Activated naive CD4-positive, alpha-beta T cell treated with anti-CD3 and anti-CD28 coated beads, Interleukin-2, amount 10 ng/mL, durations not matched to agents 7 days and 5 days (primary cell): ENCODE measurements around the gene SLAMF1.
"Not testable (repeated sequence)": the region's sequence is repeated elsewhere in the genome, so short reads cannot be mapped to it uniquely, and the experiment has no call there.

Source experiments
- CTCF ChIA-PET: fragments of 350-600 bp; sonication (Branson Sonifier 250); formaldehyde crosslinking; loops from one replicate; lab custom pipeline; 2021; ENCODE audit warnings: antibody characterized with exemption; lab: Charles Lee
- DNase-seq: peaks from one replicate; pipeline ENCODE4 v3.0.0-alpha.2; 2020
- H3K27ac Mint-ChIP-seq: one replicate; pipeline ENCODE4 v1.8.0; 2021; ENCODE audit warnings: mild to moderate bottlenecking, moderate library complexity, mixed read lengths
- H3K27me3 Mint-ChIP-seq: one replicate; pipeline ENCODE4 v1.8.0; 2021; ENCODE audit warnings: mild to moderate bottlenecking, mixed read lengths
- H3K36me3 Mint-ChIP-seq: one replicate; pipeline ENCODE4 v1.8.0; 2021; ENCODE audit warnings: mixed read lengths
- H3K4me1 Mint-ChIP-seq: one replicate; pipeline ENCODE4 v1.8.0; 2021; ENCODE audit warnings: mixed read lengths
- H3K4me3 Mint-ChIP-seq: one replicate; pipeline ENCODE4 v1.8.0; 2021; ENCODE audit warnings: mild to moderate bottlenecking, moderate library complexity, mixed read lengths
- H3K9me3 Mint-ChIP-seq: one replicate; pipeline ENCODE4 v1.8.0; 2021; ENCODE audit warnings: mixed read lengths

Gene SLAMF1

DNA sequence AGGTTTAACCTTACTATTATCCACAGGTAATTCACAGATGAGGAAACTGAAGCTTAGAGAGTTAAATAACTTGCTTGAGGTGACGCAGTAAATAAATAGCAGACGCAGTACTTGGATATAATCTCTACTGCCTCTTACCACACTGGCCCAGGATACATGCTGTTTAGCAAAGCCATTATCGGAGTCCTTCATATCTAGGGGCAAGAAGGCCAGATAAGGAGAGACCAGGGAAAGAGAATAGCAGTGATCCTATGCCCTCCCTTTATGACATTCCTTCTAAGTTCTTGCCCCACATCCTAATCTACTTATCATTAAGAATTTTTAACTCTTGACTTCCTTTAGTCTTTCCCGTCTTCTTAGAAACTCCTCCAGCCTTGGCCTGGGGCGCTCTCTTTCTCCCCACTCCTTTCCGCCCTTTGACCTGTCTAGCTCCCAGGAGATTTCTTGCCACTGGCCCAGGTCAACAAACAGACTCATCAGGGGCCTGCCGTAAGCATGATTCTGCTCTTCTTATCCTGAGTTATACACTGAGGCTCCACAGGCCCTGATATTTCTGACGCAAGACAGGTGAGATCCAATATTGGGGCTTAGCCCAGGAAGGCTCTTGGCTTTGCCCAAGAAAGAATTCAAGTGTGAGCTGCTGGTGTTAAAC is 11.4 kb upstream of the SLAMF1 start:
- no peak overlapping the region for H3K4me3 Mint-ChIP-seq
- H3K27me3 Mint-ChIP-seq, result no peaks in the 10 kb centered on the region
- no peak for DNase-seq
- peak overlapping the region; percentile 68 for H3K27ac Mint-ChIP-seq
- peaks cover 64% of the 10 kb centered on the region for H3K4me1 Mint-ChIP-seq
- CTCF ChIA-PET, result interaction anchor here (1.7 kb wide), 1 partner anchor 17 kb away, joined by 6 read pairs; no protein-coding TSS in a partner anchor
- peaks cover 14% of the 10 kb centered on the region for H3K9me3 Mint-ChIP-seq
- peaks cover 22% of the 10 kb centered on the region for H3K36me3 Mint-ChIP-seq

DNA sequence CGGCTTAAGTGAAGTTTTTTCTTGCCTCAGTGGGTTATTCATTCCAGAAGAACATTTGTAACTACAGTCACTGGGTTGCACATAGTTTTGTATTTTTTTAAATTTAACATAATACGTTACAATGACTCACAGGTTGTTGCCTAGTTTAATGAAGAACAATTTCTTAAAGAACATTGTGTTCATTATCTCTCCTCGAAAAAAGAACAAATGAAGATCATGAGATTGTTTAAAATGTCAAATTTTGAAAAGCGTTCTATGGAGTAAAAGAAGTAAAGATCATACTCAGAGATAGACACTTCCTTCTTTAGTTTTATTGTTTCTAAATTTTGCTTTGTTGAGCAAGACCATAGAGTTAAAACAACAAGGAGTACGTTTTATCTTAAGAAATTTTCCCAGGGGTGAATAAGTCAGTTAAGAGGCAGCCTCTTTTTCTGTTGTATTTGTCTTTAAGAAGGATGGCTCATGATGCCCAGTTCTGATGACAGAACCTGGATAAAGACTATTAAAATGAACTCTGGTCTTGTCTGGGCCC is 10.5 kb upstream of the SLAMF1 start:
- H3K27ac Mint-ChIP-seq, result peak overlapping the region; percentile 68
- CTCF ChIA-PET, result no interaction called here

DNA sequence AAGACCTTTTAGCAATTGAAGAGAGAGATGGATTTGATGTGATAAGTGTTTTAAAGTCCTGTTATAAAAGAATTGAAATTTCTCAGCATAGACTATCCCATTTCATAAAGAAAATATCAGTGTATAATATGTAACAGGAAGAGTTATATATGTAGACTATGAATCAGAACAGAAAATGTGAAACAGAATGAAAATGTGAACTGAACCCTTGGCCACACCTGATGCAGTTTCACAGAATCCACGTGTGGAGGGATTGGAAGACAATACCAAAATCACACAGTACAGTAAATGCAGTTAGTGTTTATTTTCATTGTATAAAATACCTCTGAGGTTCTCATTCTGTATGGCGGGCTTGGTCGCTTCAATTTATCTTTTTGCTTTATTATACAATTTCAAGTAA is 9.9 kb upstream of the SLAMF1 start:
- Mint-ChIP-seq H3K36me3 (peaks cover 21% of the 10 kb centered on the region), H3K27ac (no peak overlapping the region), H3K4me1 (peaks cover 64% of the 10 kb centered on the region), H3K4me3 (no peak overlapping the region), H3K27me3 (no peaks in the 10 kb centered on the region), H3K9me3 (peaks cover 14% of the 10 kb centered on the region)
- DNase-seq, result no peak
- CTCF ChIA-PET, result interaction anchor here (1.2 to 1.9 kb wide), 3 partner anchors 10 to 19 kb away, joined by 4 to 8 read pairs (median 5); partner anchors contain the start of gene SLAMF1

More for the DNA sequence above, 10.5 kb upstream of the SLAMF1 start:
- Mint-ChIP-seq H3K9me3 (peaks cover 14% of the 10 kb centered on the region), H3K27me3 (no peaks in the 10 kb centered on the region), H3K36me3 (peaks cover 22% of the 10 kb centered on the region), H3K4me1 (peaks cover 64% of the 10 kb centered on the region), H3K4me3 (no peak overlapping the region)
- no peak for DNase-seq

DNA sequence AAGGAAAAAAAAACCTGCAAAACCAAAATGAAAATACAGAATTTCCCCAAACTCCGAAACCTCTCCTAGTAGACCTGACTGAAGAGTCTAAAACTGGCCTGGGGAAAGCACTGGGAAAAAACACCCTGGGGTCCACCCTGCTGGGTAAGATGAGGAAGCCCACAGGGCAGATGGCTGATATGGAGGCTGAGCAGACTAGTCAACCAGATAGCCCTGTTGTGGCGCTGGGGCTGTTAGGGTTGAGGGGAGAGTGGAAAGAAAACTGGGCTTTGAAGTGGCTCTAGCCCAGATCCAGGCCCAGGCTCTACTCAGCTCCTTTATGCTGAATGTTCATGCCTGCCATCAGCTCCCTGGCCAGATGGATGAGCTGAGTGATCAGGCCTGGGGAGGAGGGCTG is 6.8 kb upstream of the SLAMF1 start:
- CTCF ChIA-PET, result no interaction called here
- peaks cover 8% of the 10 kb centered on the region for H3K36me3 Mint-ChIP-seq
- peaks cover 74% of the 10 kb centered on the region for H3K4me1 Mint-ChIP-seq
- no peak for DNase-seq
- H3K9me3 Mint-ChIP-seq, result peaks cover 4% of the 10 kb centered on the region
- no peak overlapping the region for H3K4me3 Mint-ChIP-seq
- no peak overlapping the region for H3K27ac Mint-ChIP-seq
- no peaks in the 10 kb centered on the region for H3K27me3 Mint-ChIP-seq

DNA sequence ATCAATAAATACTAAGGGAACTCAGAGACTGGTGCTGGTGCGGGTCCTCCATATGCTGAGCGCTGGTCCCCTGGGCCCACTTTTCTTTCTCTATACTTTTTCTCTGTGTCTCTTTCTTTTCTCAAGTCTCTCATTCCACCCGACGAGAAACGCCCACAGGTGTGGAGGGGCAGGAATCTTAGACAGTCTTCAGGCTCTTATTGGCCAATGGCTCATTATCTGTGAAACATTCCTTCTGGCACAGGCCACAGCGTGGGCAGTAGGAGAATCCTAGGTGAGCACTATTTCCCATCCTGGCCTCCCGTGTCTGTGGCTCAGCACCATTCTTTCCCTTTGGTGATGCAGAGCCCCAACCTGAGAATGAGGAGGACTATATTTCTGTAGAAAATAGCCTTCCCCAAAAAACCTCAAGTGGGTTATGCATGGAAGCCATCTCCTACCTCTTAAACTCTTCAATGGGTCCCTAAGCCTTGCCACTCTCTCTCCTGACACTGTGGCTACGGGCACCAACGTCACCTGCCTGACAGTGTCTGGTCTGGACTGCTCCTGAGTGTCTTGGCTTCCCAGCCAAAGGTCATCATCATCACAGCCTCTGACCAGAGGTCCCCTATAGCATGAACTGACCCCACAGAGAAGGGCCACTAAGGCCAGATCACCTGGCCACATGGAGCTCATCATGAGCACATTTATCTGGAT is 6.2 kb upstream of the SLAMF1 start:
- peaks cover 74% of the 10 kb centered on the region for H3K4me1 Mint-ChIP-seq
- CTCF ChIA-PET, result no interaction called here
- peaks cover 4% of the 10 kb centered on the region for H3K9me3 Mint-ChIP-seq
- peaks cover 9% of the 10 kb centered on the region for H3K36me3 Mint-ChIP-seq
- H3K27ac Mint-ChIP-seq, result peak overlapping the region; percentile 3
- no peak for DNase-seq
- no peak overlapping the region for H3K4me3 Mint-ChIP-seq
- no peaks in the 10 kb centered on the region for H3K27me3 Mint-ChIP-seq

DNA sequence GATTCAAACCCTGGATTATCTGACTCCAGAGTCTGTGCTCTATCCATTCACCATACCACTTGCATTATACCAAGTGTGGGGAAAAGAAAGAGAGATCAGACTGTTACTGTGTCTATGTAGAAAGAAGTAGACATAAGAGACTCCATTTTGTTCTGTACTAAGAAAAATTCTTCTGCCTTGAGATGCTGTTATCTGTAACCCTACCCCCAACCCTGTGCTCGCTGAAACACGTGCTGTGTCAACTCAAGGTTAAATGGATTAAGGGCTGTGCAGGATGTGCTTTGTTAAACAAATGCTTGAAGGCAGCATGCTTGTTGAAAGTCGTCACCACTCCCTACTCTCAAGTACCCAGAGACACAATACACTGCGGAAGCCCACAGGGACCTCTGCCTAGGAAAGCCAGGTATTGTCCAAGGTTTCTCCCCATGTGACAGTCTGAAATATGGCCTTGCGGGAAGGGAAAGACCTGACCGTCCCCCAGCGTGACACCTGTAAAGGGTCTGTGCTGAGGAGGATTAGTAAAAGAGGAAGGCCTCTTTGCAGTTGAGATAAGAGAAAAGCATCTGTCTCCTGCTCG is 5.3 kb upstream of the SLAMF1 start:
- H3K36me3 Mint-ChIP-seq, H3K4me3 Mint-ChIP-seq: not testable (repeated sequence)
- H3K4me1 Mint-ChIP-seq, result peaks cover 72% of the 10 kb centered on the region

DNA sequence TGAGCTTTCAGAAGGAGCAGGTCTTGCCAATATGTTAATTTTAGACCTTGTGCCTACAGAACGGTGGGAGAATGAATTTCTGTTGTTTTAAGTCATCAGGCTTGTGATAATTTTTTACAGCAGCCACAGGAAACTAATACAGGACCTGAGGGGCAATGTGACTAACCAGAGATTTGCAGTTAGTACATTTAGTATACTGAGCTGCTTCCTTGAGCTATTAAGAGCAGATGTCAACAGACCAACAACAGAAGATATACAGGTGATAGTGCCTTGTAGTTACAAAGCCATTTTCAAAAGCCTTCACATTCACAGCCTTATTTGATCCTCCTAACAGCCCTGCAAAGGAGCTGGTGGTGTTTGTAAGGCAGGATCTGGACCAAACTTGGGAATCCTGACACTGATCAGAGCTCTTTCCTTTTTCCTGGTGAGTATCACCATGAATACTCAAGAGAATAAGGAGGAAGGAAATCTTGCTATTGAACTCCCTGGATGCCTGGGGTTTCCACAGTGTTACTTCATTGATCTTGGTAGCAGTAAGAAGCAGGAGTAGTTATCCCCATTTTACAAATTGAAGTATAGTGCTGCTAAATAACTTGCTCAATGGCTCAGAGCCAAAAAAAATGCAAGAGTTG is 4.7 kb upstream of the SLAMF1 start:
- Mint-ChIP-seq H3K4me1 (peaks cover 68% of the 10 kb centered on the region), H3K36me3 (peaks cover 9% of the 10 kb centered on the region), H3K27me3 (no peaks in the 10 kb centered on the region), H3K4me3 (no peak overlapping the region), H3K27ac (peak overlapping the region; percentile 43), H3K9me3 (peaks cover 4% of the 10 kb centered on the region)
- CTCF ChIA-PET, result interaction anchor here (0.9 to 1.4 kb wide), 2 partner anchors 23 to 34 kb away, joined by 3 to 7 read pairs; no protein-coding TSS in a partner anchor
- no peak for DNase-seq

More for the DNA sequence above, 5.3 kb upstream of the SLAMF1 start:
- CTCF ChIA-PET, result interaction anchor here (1.4 kb wide), 1 partner anchor 23 kb away, joined by 7 read pairs; no protein-coding TSS in a partner anchor
- DNase-seq, H3K9me3 Mint-ChIP-seq, H3K27me3 Mint-ChIP-seq: not testable (repeated sequence)
- peak overlapping the region; percentile 50 for H3K27ac Mint-ChIP-seq

DNA sequence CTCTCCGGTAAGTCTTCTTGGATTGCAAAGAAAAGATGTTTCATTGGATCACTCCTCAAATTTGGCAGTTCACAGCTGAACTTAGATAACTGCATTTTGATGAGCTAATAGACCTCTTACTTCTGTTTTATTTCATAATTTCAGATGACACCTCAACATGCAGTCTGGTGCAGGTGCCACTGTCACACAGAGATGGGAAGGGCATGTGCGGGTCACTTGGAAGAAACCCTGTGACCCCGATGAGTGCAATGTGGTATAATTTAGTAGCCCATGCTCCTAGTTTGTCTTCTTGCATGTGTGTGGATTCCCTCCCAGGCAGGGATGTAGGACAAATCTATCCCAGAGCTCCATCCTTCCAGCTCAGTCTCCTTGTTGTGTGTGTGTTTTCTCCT is 481 bp upstream of the SLAMF1 start:
- Mint-ChIP-seq H3K27me3 (no peaks in the 10 kb centered on the region), H3K4me3 (peak overlapping the region; percentile 89), H3K4me1 (peaks cover 68% of the 10 kb centered on the region), H3K9me3 (peaks cover 4% of the 10 kb centered on the region), H3K27ac (peak overlapping the region; percentile 92), H3K36me3 (peaks cover 44% of the 10 kb centered on the region)
- CTCF ChIA-PET, result interaction anchor here (0.8 to 4.2 kb wide), 12 partner anchors 8 to 131 kb away, joined by 3 to 40 read pairs (median 6); no protein-coding TSS in a partner anchor
- no peak for DNase-seq

DNA sequence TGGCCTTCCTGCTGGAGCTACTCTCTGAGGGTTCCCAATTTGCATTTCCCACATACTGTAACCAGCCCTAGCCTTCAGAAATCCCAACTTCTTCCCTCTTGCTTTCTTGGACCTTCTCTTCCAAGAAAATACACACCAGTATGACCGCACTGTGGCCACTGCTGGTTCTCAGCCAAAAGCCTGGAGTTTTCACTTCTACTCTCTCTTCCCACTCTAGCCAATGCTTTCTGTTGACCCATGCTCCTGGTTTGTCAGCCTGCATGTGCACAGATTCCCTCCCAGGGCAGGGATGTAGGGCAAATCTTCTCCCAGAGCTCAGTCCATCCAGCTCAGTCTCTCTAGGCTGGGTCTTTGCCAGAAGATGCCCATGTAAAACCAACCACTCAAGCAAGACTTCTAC is 664 bp downstream of the SLAMF1 start:
- no peak for DNase-seq
- Mint-ChIP-seq H3K4me1 (peaks cover 68% of the 10 kb centered on the region), H3K4me3 (peak overlapping the region; percentile 89), H3K27ac (peak overlapping the region; percentile 92), H3K9me3 (peaks cover 4% of the 10 kb centered on the region), H3K27me3 (no peaks in the 10 kb centered on the region), H3K36me3 (peaks cover 45% of the 10 kb centered on the region)
- CTCF ChIA-PET, result interaction anchor here (0.9 to 4.2 kb wide), 14 partner anchors 10 to 217 kb away, joined by 3 to 40 read pairs (median 5); no protein-coding TSS in a partner anchor

DNA sequence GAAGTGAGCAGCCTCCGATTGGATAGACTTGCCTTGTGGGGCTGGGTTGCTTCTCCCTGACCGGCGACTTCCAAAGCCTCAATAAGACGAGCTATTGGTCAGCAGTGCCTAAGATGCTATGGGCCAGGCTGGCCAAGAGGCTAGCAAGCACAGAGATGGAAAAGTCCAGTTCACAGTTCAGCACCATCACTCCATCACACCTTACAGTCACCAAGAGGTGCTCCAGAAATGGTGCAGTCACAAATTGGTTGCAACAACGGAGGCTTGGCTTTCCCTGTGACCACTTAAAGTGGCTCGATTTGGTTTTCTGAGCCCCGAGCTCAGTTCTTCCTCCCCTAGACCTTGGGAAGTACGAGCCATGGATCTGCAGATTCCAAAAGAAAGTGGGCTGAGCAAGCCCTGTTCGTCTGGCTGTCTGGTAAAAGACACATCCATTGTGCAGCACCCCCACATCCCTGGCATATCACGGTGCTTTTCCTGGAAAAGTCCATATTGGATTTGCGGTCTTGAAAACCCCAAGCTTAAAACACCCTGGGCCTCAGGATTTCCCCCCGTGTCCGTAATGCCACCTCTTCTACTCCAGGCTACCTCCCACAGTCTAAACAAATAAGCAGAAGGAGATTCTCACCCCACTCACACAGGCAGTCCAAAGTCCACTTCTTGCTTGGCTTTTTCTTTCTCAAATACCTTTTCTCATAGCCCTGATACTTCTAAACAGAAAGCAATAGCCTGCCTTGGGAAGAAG is 1.3 kb downstream of the SLAMF1 start:
- Mint-ChIP-seq H3K27me3 (no peaks in the 10 kb centered on the region), H3K4me1 (peaks cover 68% of the 10 kb centered on the region), H3K36me3 (peaks cover 50% of the 10 kb centered on the region), H3K9me3 (peaks cover 4% of the 10 kb centered on the region), H3K27ac (peak overlapping the region; percentile 92), H3K4me3 (peak overlapping the region; percentile 89)
- CTCF ChIA-PET, result interaction anchor here (1.2 to 4.2 kb wide), 7 partner anchors 10 to 216 kb away, joined by 3 to 40 read pairs (median 8); no protein-coding TSS in a partner anchor
- no peak for DNase-seq

DNA sequence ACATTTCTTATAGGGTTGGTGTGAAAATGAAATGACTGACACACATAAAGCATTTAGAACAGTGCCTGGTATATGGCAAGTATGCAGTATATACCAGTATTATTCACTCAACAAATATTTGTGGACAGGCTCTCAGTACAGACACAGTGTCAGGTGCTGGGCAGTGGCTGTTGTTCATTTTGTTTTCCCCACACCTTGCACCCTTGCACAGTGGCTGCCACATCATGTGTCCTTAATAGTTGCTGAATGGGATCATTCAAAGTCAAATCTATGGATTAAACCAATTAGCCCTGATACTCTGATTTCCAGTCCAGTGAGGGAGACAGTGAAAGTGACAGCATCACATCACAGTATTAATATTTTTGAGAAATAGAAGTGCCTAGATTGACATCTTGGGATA is 2.4 kb downstream of the SLAMF1 start:
- peaks cover 75% of the 10 kb centered on the region for H3K4me1 Mint-ChIP-seq
- DNase-seq, result no peak
- peak overlapping the region; percentile 89 for H3K4me3 Mint-ChIP-seq
- CTCF ChIA-PET, result interaction anchor here (3.2 to 4.2 kb wide), 2 partner anchors 15 to 29 kb away, joined by 12 to 40 read pairs; no protein-coding TSS in a partner anchor
- peaks cover 57% of the 10 kb centered on the region for H3K36me3 Mint-ChIP-seq
- H3K27me3 Mint-ChIP-seq, result no peaks in the 10 kb centered on the region
- peaks cover 2% of the 10 kb centered on the region for H3K9me3 Mint-ChIP-seq
- H3K27ac Mint-ChIP-seq, result peak overlapping the region; percentile 92

DNA sequence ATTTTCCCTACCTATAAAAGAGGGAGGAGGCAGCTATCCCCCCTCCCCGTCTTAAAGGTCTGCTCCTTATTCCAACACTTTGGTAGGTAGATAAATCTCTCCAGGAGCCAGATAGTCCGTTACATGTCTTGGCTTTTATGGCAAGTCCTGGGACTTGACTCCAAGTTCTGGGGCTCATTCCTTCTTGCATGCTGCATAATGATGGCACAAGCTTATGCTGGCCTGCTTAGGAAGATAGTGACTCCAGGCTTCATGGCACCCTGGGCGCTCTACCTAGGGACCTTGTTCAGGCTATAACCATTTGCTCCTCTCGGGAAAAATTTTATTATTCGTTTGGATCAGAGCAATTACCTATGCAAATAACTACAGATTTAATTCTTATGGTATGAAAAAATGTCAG is 3.7 kb downstream of the SLAMF1 start:
- Mint-ChIP-seq H3K36me3 (peaks cover 60% of the 10 kb centered on the region), H3K9me3 (no peaks in the 10 kb centered on the region), H3K4me3 (peak overlapping the region; percentile 89), H3K27ac (peak overlapping the region; percentile 92), H3K4me1 (peaks cover 78% of the 10 kb centered on the region), H3K27me3 (no peaks in the 10 kb centered on the region)
- CTCF ChIA-PET, result interaction anchor here (0.8 to 1.0 kb wide), 2 partner anchors 16 to 31 kb away, joined by 3 to 4 read pairs; no protein-coding TSS in a partner anchor
- DNase-seq, result no peak

DNA sequence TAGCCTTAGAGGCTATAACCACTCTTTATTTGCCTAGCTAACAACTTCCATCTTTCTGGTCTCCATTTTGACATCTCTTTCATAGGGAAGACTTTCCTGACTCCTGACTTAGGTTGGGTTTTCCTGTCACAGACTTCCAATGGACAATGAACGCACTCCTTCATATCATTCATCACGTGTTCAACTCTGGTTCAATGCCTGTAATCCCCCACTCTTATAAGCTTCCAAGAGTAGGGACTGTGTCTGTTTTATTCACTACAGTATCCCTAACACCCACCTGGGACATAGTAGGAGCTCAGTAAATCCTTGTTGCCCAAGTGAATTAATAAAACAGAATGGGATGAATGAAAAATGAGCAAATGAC is 4.6 kb downstream of the SLAMF1 start:
- Mint-ChIP-seq H3K4me1 (peaks cover 80% of the 10 kb centered on the region), H3K27ac (peak overlapping the region; percentile 92), H3K4me3 (peak overlapping the region; percentile 89), H3K9me3 (no peaks in the 10 kb centered on the region), H3K27me3 (no peaks in the 10 kb centered on the region), H3K36me3 (peaks cover 66% of the 10 kb centered on the region)
- CTCF ChIA-PET, result interaction anchor here (1.2 kb wide), 1 partner anchor 32 kb away, joined by 3 read pairs; no protein-coding TSS in a partner anchor
- DNase-seq, result no peak
